Peyer's patch (tissue), 4 donors: ENCODE results near the gene CALB2. TPM values are rescaled to one million over a fixed set of nuclear protein-coding genes. Genes with fewer than 3 reads are reported as not detected.

Experiments used
- total RNA-seq, 4 donors: library from RNA; depleted of rRNA; stranded (reverse); fragments of >200 nt; gene quantifications; one replicate each; pipeline ENCODE4 v1.1.0, GENCODE V29; 2016

CALB2 gene
- total RNA-seq, 4 donors from 2014 or later, result 2.3 to 5.5 (median 3.6) TPM; not detected in 1

Other genes starting within 250 kb of the CALB2 start
- 1 to 10 TPM in 2 of 4 donors, under 1 TPM in 1, not detected in 1; 0.35 to 4.6 (median 3.3) TPM for gene HYDIN, start 128.0 kb upstream of the CALB2 start, total RNA-seq
- gene CMTR2, start 69.3 kb upstream of the CALB2 start, total RNA-seq, result 10 to 100 TPM; 18.2 to 50.6 (median 37.0) TPM
- not detected for gene TLE7, start 83.3 kb downstream of the CALB2 start, total RNA-seq
- 10 to 100 TPM in 2 of 4 donors, 1 to 10 TPM in 2; 4.4 to 28.9 (median 9.5) TPM for gene ZNF23, start 103.5 kb downstream of the CALB2 start, total RNA-seq
- gene ZNF19, start 130.6 kb downstream of the CALB2 start, total RNA-seq, result 10 to 100 TPM in 2 of 4 donors, 1 to 10 TPM in 2; 4.4 to 14.9 (median 10.1) TPM
- gene CHST4, start 167.7 kb downstream of the CALB2 start, total RNA-seq, result not detected
- gene TAT, start 218.4 kb downstream of the CALB2 start, total RNA-seq, result 1 to 10 TPM in 3 of 4 donors, not detected in 1; 2.4 to 5.8 (median 3.1) TPM